BJ (cell line): ENCODE data around the gene LDLRAD4. TPM values are rescaled to one million over a fixed set of nuclear protein-coding genes. Genes with fewer than 3 reads are reported as not detected.

Source experiments
- CTCF ChIA-PET: fragments of 350-600 bp; formaldehyde crosslinking; extraction: SDS; loops from one replicate; lab custom pipeline; 2021; ENCODE audit warnings: antibody characterized with exemption, inconsistent platforms; lab: Yijun Ruan, JAX
- POLR2A ChIA-PET: fragments of 300-600 bp; sonication (Branson Sonifier 250); formaldehyde crosslinking; extraction: SDS; loops from one replicate; lab custom pipeline; 2021; ENCODE audit warnings: antibody characterized with exemption; lab: Charles Lee
- DNase-seq: peaks from one replicate; pipeline ENCODE4 v3.0.0-alpha.2; 2011; ENCODE audit warnings: low read depth
- H3K27me3 ChIP-seq: 2 replicates; pipeline ENCODE4 v1.6.0; 2011; ENCODE audit warnings: low read length; ENCODE audit not compliant: control insufficient read depth, insufficient read depth
- H3K36me3 ChIP-seq: 2 replicates; pipeline ENCODE4 v1.5.1; 2011; ENCODE audit warnings: low read length; ENCODE audit not compliant: control insufficient read depth, insufficient read depth
- H3K4me3 ChIP-seq: 2 replicates; pipeline ENCODE4 v1.5.1; 2011; ENCODE audit warnings: low read depth, mild to moderate bottlenecking, control low read depth, low read length
- CTCF ChIP-seq: IDR thresholded peaks from 2 replicates; pipeline ENCODE4 v1.5.1; 2011; ENCODE audit warnings: low read depth, mild to moderate bottlenecking, control low read depth, inconsistent platforms, low read length, moderate library complexity; ENCODE audit not compliant: insufficient read depth
- polyA plus RNA-seq: library from polyadenylated mRNA; depleted of rRNA; stranded (reverse); fragments of >200 nt; gene quantifications from 2 replicates; pipeline ENCODE4 v1.2.3, GENCODE V29; 2011

LDLRAD4 gene
- polyA plus RNA-seq, 1 experiment: not detected

DNA sequence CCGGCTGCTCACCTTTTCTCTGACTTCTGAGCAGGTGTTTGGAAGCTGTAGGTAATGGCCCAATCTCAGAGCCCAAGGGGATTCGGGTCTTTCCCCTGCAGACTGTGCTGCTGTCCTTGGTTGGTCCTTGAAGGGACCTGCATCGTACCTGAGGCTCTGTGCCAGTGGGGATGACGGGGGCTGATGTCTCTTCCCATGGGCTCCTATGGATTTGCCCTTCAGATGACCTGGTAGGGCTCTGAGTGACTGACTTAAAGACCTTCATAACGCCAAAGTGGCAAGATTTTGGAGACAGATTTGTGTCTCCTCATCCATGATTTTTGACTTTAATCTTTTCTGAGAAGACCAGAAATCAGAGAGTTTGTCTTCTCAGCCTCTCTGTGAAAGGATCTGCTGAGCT lies 341.7 kb downstream of the LDLRAD4 start:
- no peak for DNase-seq
- Histone ChIP-seq H3K4me3 (no peak overlapping the region), H3K27me3 (no peaks in the 10 kb centered on the region), H3K36me3 (no peaks in the 10 kb centered on the region)
- CTCF ChIA-PET: interaction anchor here (1.2 to 1.5 kb wide), 3 partner anchors 9 to 11 kb away, joined by 3 to 4 read pairs (median 3); no protein-coding TSS in a partner anchor
- POLR2A ChIA-PET: no interaction called here
- TF ChIP-seq CTCF: no peak

GRCh38 chr18:13562494-13563029 lies 344.0 kb downstream of the LDLRAD4 start:
- Histone ChIP-seq H3K36me3 (no peaks in the 10 kb centered on the region), H3K4me3 (no peak overlapping the region), H3K27me3 (no peaks in the 10 kb centered on the region)
- no peak for DNase-seq
- ChIA-PET CTCF (interaction anchor here (0.5 kb wide), 1 partner anchor 109 kb away, joined by 3 read pairs; no protein-coding TSS in a partner anchor), POLR2A (no interaction called here)
- no peak for TF ChIP-seq CTCF

DNA sequence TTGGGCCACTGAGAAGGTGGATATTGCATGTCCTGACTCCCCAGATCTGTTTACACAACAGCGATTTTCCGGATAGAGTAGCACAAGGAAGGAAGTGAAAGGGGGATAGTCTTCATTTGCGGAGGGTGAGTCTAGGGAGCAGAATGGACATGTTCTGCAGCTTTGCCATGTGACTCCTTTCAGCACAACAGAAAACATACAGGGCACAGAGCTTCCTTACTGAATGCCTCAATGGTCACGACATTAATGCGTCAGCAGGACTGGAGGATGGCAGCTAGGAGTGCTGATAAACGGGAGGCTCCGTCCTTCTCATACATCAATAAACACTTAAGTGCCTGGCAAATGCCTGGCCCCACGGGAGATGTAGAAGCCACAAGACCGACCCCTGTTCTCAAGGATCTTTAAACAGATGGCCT lies 344.8 kb downstream of the LDLRAD4 start:
- POLR2A ChIA-PET: no interaction called here
- CTCF ChIA-PET: interaction anchor here (0.5 kb wide), 1 partner anchor 110 kb away, joined by 3 read pairs; no protein-coding TSS in a partner anchor
- no peaks in the 10 kb centered on the region for H3K36me3 ChIP-seq
- TF ChIP-seq CTCF: no peak
- DNase-seq: no peak
- H3K27me3 ChIP-seq: no peaks in the 10 kb centered on the region
- H3K4me3 ChIP-seq: no peak overlapping the region

GRCh38 chr18:13564579-13564978 lies 346.0 kb downstream of the LDLRAD4 start:
- CTCF ChIA-PET: no interaction called here
- no peak for DNase-seq
- Histone ChIP-seq H3K36me3 (no peaks in the 10 kb centered on the region), H3K27me3 (no peaks in the 10 kb centered on the region), H3K4me3 (no peak overlapping the region)
- TF ChIP-seq CTCF: no peak
- POLR2A ChIA-PET: no interaction called here

DNA sequence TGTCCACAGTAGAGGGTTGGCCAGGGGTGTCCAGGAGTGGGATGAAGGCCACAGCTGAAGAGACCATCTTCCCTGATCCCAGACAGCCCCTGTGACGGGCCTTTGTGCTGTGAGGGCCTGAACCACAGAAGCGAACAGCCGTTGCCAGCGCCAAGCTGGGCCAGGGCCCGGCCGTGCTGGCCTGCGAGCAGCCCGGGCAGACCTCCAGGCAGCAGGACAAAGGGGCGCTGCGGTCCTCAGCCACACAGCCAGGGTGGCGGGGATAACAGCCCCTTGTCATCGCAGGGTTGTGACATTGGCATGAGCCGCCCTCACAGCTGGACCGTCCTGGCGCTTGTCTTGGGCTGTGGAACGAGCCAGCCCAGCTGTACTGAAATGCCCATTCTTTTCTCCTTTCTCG lies 346.7 kb downstream of the LDLRAD4 start:
- no peak for TF ChIP-seq CTCF
- DNase-seq: no peak
- H3K27me3 ChIP-seq: no peaks in the 10 kb centered on the region
- ChIA-PET POLR2A (no interaction called here), CTCF (no interaction called here)
- H3K36me3 ChIP-seq: no peaks in the 10 kb centered on the region
- no peak overlapping the region for H3K4me3 ChIP-seq
